ENCODE measurements around the gene PRICKLE3. TPM values are rescaled to one million over a fixed set of nuclear protein-coding genes. Genes with fewer than 3 reads are reported as not detected.

The PRICKLE3 gene
- total and polyA plus RNA-seq, 4 donors, result 7.6 to 16.3 (median 11.3) TPM

DNA sequence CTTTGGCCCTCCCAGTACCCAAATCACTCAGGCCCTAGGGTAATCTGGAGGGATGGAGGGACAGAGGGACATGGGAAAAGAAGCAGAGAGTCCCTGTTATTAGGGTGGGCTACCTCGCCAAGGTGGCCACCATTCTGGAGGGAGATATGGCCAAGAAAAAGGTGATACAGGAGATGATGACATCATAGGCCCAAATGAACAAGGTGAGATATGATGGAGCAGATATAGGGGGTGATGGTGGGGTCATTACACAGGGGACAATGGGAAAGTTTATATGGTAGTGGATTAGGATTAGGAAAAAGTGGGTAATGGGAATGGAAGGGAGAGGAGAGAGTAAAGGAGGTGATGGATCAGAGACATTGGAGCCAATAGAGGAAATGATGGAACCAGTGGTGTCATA, 26.7 kb upstream of the PRICKLE3 start:
- 56 to 85% methylated on average over 1 of the region's 1 CpG for WGBS, 2 donors
- peaks cover 0 to 11% (median 0%) of the 10 kb centered on the region in 4 donors for H3K9me3 ChIP-seq (ENCODE audit: control insufficient read depth in 4 of 4, insufficient read depth in 3 of 4, low read length in 3 of 4)
- no peaks in the 10 kb centered on the region for H3K36me3 ChIP-seq (ENCODE audit: control insufficient read depth in 4 of 4, insufficient read depth in 4 of 4, low read length in 4 of 4)
- TF ChIP-seq, protein P1, sequence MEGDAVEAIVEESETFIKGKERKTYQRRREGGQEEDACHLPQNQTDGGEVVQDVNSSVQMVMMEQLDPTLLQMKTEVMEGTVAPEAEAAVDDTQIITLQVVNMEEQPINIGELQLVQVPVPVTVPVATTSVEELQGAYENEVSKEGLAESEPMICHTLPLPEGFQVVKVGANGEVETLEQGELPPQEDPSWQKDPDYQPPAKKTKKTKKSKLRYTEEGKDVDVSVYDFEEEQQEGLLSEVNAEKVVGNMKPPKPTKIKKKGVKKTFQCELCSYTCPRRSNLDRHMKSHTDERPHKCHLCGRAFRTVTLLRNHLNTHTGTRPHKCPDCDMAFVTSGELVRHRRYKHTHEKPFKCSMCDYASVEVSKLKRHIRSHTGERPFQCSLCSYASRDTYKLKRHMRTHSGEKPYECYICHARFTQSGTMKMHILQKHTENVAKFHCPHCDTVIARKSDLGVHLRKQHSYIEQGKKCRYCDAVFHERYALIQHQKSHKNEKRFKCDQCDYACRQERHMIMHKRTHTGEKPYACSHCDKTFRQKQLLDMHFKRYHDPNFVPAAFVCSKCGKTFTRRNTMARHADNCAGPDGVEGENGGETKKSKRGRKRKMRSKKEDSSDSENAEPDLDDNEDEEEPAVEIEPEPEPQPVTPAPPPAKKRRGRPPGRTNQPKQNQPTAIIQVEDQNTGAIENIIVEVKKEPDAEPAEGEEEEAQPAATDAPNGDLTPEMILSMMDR (IDR thresholded peaks at IDR 0.05; ENCODE audit: control extremely low read depth, extremely low read depth), result no peak
- no peak overlapping the region for H3K4me3 ChIP-seq
- H3K4me1 ChIP-seq (ENCODE audit: control insufficient read depth in 5 of 5, insufficient read depth in 5 of 5, low read length in 5 of 5), result no peaks in the 10 kb centered on the region
- no peak overlapping the region for H3K27ac ChIP-seq (ENCODE audit: low read depth in 1 of 2, low read length in 1 of 2)
- no peak overlapping the region for H3K9ac ChIP-seq (ENCODE audit: insufficient read depth in 1 of 2, low read length in 2 of 2)
- DNase-seq (no peak), ATAC-seq (ENCODE audit: insufficient read depth, low FRiP score) (no peak)
- H3K27me3 ChIP-seq (ENCODE audit: control insufficient read depth in 3 of 3, insufficient read depth in 3 of 3, low read length in 2 of 3), result peaks cover 0 to 6% (median 0%) of the 10 kb centered on the region in 3 donors

- no peak overlapping the region for H3K9ac ChIP-seq (ENCODE audit: insufficient read depth in 1 of 2, low read length in 2 of 2)
- ATAC-seq (ENCODE audit: insufficient read depth, low FRiP score), result no peak
- WGBS, 2 donors, result 81 to 85% methylated on average over 2 of the region's 2 CpGs
- no peaks in the 10 kb centered on the region for H3K36me3 ChIP-seq (ENCODE audit: control insufficient read depth in 4 of 4, insufficient read depth in 4 of 4, low read length in 4 of 4)
- peaks cover 0 to 6% (median 0%) of the 10 kb centered on the region in 3 donors for H3K27me3 ChIP-seq (ENCODE audit: control insufficient read depth in 3 of 3, insufficient read depth in 3 of 3, low read length in 2 of 3)
- DNase-seq, result no peak
- no peak overlapping the region for H3K27ac ChIP-seq (ENCODE audit: low read depth in 1 of 2, low read length in 1 of 2)
- no peak overlapping the region for H3K4me3 ChIP-seq
- peaks cover 0 to 9% (median 0%) of the 10 kb centered on the region in 4 donors for H3K9me3 ChIP-seq (ENCODE audit: control insufficient read depth in 4 of 4, insufficient read depth in 3 of 4, low read length in 3 of 4)
- TF ChIP-seq, protein P1 (IDR thresholded peaks at IDR 0.05; ENCODE audit: control extremely low read depth, extremely low read depth), result no peak
- no peaks in the 10 kb centered on the region for H3K4me1 ChIP-seq (ENCODE audit: control insufficient read depth in 5 of 5, insufficient read depth in 5 of 5, low read length in 5 of 5)
Measured at GRCh38 chrX:49212209-49212608, 26.0 kb upstream of the PRICKLE3 start.

- peaks cover 0 to 9% (median 0%) of the 10 kb centered on the region in 4 donors for H3K9me3 ChIP-seq (ENCODE audit: control insufficient read depth in 4 of 4, insufficient read depth in 3 of 4, low read length in 3 of 4)
- ATAC-seq (ENCODE audit: insufficient read depth, low FRiP score), result no peak
- no peak for DNase-seq
- WGBS, 2 donors, result 80 to 89% methylated on average over 8 to 9 of the region's 9 CpGs
- TF ChIP-seq, protein P1 (IDR thresholded peaks at IDR 0.05; ENCODE audit: control extremely low read depth, extremely low read depth), result no peak
- H3K27me3 ChIP-seq (ENCODE audit: control insufficient read depth in 3 of 3, insufficient read depth in 3 of 3, low read length in 2 of 3), result peaks cover 0 to 6% (median 0%) of the 10 kb centered on the region in 3 donors
- no peak overlapping the region for H3K9ac ChIP-seq (ENCODE audit: insufficient read depth in 1 of 2, low read length in 2 of 2)
- no peaks in the 10 kb centered on the region for H3K36me3 ChIP-seq (ENCODE audit: control insufficient read depth in 4 of 4, insufficient read depth in 4 of 4, low read length in 4 of 4)
- H3K4me1 ChIP-seq (ENCODE audit: control insufficient read depth in 5 of 5, insufficient read depth in 5 of 5, low read length in 5 of 5), result no peaks in the 10 kb centered on the region
- no peak overlapping the region for H3K27ac ChIP-seq (ENCODE audit: low read depth in 1 of 2, low read length in 1 of 2)
- H3K4me3 ChIP-seq, result no peak overlapping the region
Measured at GRCh38 chrX:49211074-49211473, 24.9 kb upstream of the PRICKLE3 start.

DNA sequence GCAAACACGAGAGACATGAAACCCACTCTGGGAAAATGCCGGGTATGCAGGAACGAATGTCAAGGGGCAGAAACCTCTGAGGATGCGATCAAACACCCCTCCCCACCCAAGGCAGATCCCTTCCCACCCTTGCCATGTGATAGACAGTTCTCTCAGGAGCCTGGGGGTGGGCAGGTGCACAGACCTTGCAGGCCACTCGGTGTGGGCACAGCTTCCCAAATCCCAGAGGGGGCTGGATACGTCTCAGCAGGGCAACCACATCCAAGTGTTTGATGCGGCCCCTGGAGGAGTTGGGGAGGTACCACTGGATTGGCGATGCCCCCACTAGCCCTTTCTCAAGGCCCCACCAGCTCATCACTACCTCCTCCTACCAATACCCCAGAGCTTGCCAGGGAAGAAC, 24.2 kb upstream of the PRICKLE3 start:
- WGBS, 2 donors, result 73 to 84% methylated on average over 7 to 8 of the region's 8 CpGs
- H3K9me3 ChIP-seq (ENCODE audit: control insufficient read depth in 4 of 4, insufficient read depth in 3 of 4, low read length in 3 of 4), result peaks cover 0 to 9% (median 0%) of the 10 kb centered on the region in 4 donors
- no peak overlapping the region for H3K4me3 ChIP-seq
- no peak for ATAC-seq (ENCODE audit: insufficient read depth, low FRiP score)
- H3K27ac ChIP-seq (ENCODE audit: low read depth in 1 of 2, low read length in 1 of 2), result no peak overlapping the region
- no peaks in the 10 kb centered on the region for H3K4me1 ChIP-seq (ENCODE audit: control insufficient read depth in 5 of 5, insufficient read depth in 5 of 5, low read length in 5 of 5)
- no peaks in the 10 kb centered on the region for H3K36me3 ChIP-seq (ENCODE audit: control insufficient read depth in 4 of 4, insufficient read depth in 4 of 4, low read length in 4 of 4)
- H3K9ac ChIP-seq (ENCODE audit: insufficient read depth in 1 of 2, low read length in 2 of 2), result no peak overlapping the region
- DNase-seq, result no peak
- TF ChIP-seq, protein P1 (IDR thresholded peaks at IDR 0.05; ENCODE audit: control extremely low read depth, extremely low read depth), result no peak
- peaks cover 0 to 6% (median 0%) of the 10 kb centered on the region in 3 donors for H3K27me3 ChIP-seq (ENCODE audit: control insufficient read depth in 3 of 3, insufficient read depth in 3 of 3, low read length in 2 of 3)

All from lung (tissue), 12 donors.